Transverse colon (tissue), 4 donors: ENCODE data around the gene PRKACB. TPM values are rescaled to one million over a fixed set of nuclear protein-coding genes. Genes with fewer than 3 reads are reported as not detected.

Experiments
- DNase-seq: peaks from one replicate; pipeline ENCODE4 v3.0.0-alpha.2; 2019
- H3K27ac ChIP-seq, 4 donors: fragments of 200-600 bp; sonication (generic); 2 replicates each; pipeline ENCODE4 v1.5.1; 2016 to 2018; ENCODE audit warnings: inconsistent platforms in 4 of 4
- H3K27me3 ChIP-seq: fragments of 200-600 bp; sonication (generic); 2 replicates; pipeline ENCODE4 v1.5.1; 2017; ENCODE audit warnings: inconsistent platforms
- H3K36me3 ChIP-seq, 4 donors: fragments of 200-600 bp; sonication (generic); 2 replicates each; pipeline ENCODE4 v1.5.1; 2017 to 2019; ENCODE audit warnings: inconsistent platforms in 4 of 4
- H3K4me1 ChIP-seq, 4 donors: fragments of 200-600 bp; sonication (generic); 2 replicates each; pipeline ENCODE4 v1.5.1; 2017 to 2020; ENCODE audit warnings: inconsistent platforms in 4 of 4
- H3K4me3 ChIP-seq, 4 donors: fragments of 200-600 bp; sonication (generic); 1 replicate in 1 of 4; 2 replicates in 3 of 4; pipeline versions ENCODE4 v1.5.1 to v1.6.1; 2017 to 2019; ENCODE audit warnings: inconsistent platforms in 4 of 4
- H3K9me3 ChIP-seq, 2 donors: fragments of 200-600 bp; sonication (generic); 2 replicates each; pipeline ENCODE4 v1.5.1; 2017 to 2019; ENCODE audit warnings: inconsistent platforms in 2 of 2
- CTCF ChIP-seq, 5 experiments: fragments of 200-600 bp in 3 of 5; fragments of 450-650 bp in 2 of 5; sonication (generic) in 3 of 5; IDR thresholded peaks; 1 replicate in 2 of 5; 2 replicates in 3 of 5; pipeline ENCODE4 v1.5.1; 2016 to 2017; ENCODE audit warnings: antibody characterized with exemption in 5 of 5, inconsistent platforms in 3 of 5, mild to moderate bottlenecking in 2 of 5, moderate library complexity in 1 of 5
- EP300 ChIP-seq: sonication (generic); formaldehyde crosslinking; IDR thresholded peaks from one replicate; pipeline ENCODE4 v1.6.1; 2017; ENCODE audit warnings: antibody characterized with exemption, low read depth
- POLR2A ChIP-seq: fragments of 450-650 bp; IDR thresholded peaks from one replicate; pipeline ENCODE4 v1.6.1; 2016; ENCODE audit warnings: antibody characterized with exemption, mild to moderate bottlenecking, moderate library complexity
- POLR2AphosphoS5 ChIP-seq, 3 donors: sonication (generic); formaldehyde crosslinking; IDR thresholded peaks; one replicate each; pipeline ENCODE4 v1.6.1; 2016; ENCODE audit warnings: antibody characterized with exemption in 3 of 3
- WGBS, 2 donors: methylation state at CpG; one replicate each; pipeline ENCODE4 v1.1.5; 2018; ENCODE audit warnings: low coverage in 1 of 2; 5-methylcytosine and 5-hydroxymethylcytosine counted together
- in situ Hi-C, 4 donors: fragments of 200-750 bp; cut with MboI; loops; one replicate each; pipeline versions ENCODE4 v1.15.0 to v1.15.1; 2017; ENCODE audit warnings: low sequenced_read_pairs in 3 of 4, low pct_ligation_motif_present in 1 of 4, low pct_unique_long_range_greater_than_20kb in 1 of 4
- intact Hi-C: fragments of 100-400 bp; cut with DNase I; formaldehyde crosslinking; loops from one replicate; pipeline ENCODE4 v1.15.1; 2023; ENCODE audit warnings: low total_unique reads
- total RNA-seq, 4 donors: library from RNA; depleted of rRNA; stranded (reverse); fragments of >200 nt; gene quantifications; one replicate each; pipeline ENCODE4 v1.1.0, GENCODE V29; 2016

The PRKACB gene
- total RNA-seq, 4 donors from 2014 or later = 34.6 to 115 (median 79.2) TPM

- peaks cover 0 to 24% (median 1%) of the 10 kb centered on the region in 4 donors for H3K36me3 ChIP-seq
- TF ChIP-seq CTCF (IDR thresholded peaks at IDR 0.05) (no peak), EP300 (no peak), POLR2AphosphoS5 (IDR thresholded peaks at IDR 0.05) (no peak), POLR2A (no peak)
- 83 to 94% methylated on average over 7 to 8 of the region's 8 CpGs for WGBS, 2 donors
- no peak for DNase-seq
- no peaks in the 10 kb centered on the region for H3K9me3 ChIP-seq
- H3K4me3 ChIP-seq = no peak overlapping the region
- H3K27me3 ChIP-seq = no peaks in the 10 kb centered on the region
- H3K4me1 ChIP-seq = no peaks in the 10 kb centered on the region
- in situ Hi-C loops = no loop called here
- H3K27ac ChIP-seq = no peak overlapping the region
- intact Hi-C loops = no loop called here
Measured at GRCh38 chr1:84214115-84214956, 70.3 kb downstream of the PRKACB start.

GRCh38 chr1:84217239-84217638, 73.2 kb downstream of the PRKACB start:
- in situ Hi-C loops = no loop called here
- Histone ChIP-seq H3K4me3 (no peak overlapping the region), H3K9me3 (peaks cover 5% of the 10 kb centered on the region in 2 donors), H3K4me1 (no peaks in the 10 kb centered on the region), H3K36me3 (peaks cover 0 to 39% (median 3%) of the 10 kb centered on the region in 4 donors), H3K27me3 (no peaks in the 10 kb centered on the region), H3K27ac (no peak overlapping the region)
- TF ChIP-seq POLR2AphosphoS5 (IDR thresholded peaks at IDR 0.05) = no peak
- no peak for TF ChIP-seq POLR2A
- TF ChIP-seq EP300 = no peak
- no peak for TF ChIP-seq CTCF (IDR thresholded peaks at IDR 0.05)
- intact Hi-C loops = no loop called here
- no peak for DNase-seq

- Histone ChIP-seq H3K27me3 (no peaks in the 10 kb centered on the region), H3K9me3 (peaks cover 5 to 12% of the 10 kb centered on the region in 2 donors), H3K4me3 (no peak overlapping the region), H3K4me1 (no peaks in the 10 kb centered on the region), H3K27ac (no peak overlapping the region), H3K36me3 (peaks cover 0 to 34% (median 6%) of the 10 kb centered on the region in 4 donors)
- TF ChIP-seq POLR2AphosphoS5 (IDR thresholded peaks at IDR 0.05) (no peak), CTCF (IDR thresholded peaks at IDR 0.05) (no peak), POLR2A (no peak), EP300 (no peak)
- in situ Hi-C loops (no loop called here), intact Hi-C loops (loop anchor here (5.0 kb wide), 1 partner anchor 343 kb away; no protein-coding TSS in a partner anchor)
- DNase-seq = no peak
- WGBS, 2 donors = 67% methylated on average over 3 of the region's 3 CpGs; no CpG with 5 or more reads in 1 of the 2 donors
Measured at GRCh38 chr1:84223751-84224432, 79.8 kb downstream of the PRKACB start.

- in situ Hi-C loops = no loop called here
- Histone ChIP-seq H3K9me3 (peaks cover 3 to 7% of the 10 kb centered on the region in 2 donors), H3K27ac (no peak overlapping the region), H3K36me3 (peaks cover 0 to 23% (median 3%) of the 10 kb centered on the region in 4 donors), H3K27me3 (no peaks in the 10 kb centered on the region), H3K4me3 (no peak overlapping the region), H3K4me1 (no peaks in the 10 kb centered on the region)
- 100% methylated on average over 1 of the region's 1 CpG; no CpG with 5 or more reads in 1 of the 2 donors for WGBS, 2 donors
- intact Hi-C loops = loop anchor here (5.0 kb wide), 1 partner anchor 342 kb away; no protein-coding TSS in a partner anchor
- no peak for DNase-seq
- TF ChIP-seq POLR2AphosphoS5 (IDR thresholded peaks at IDR 0.05) (no peak), EP300 (no peak), CTCF (IDR thresholded peaks at IDR 0.05) (no peak)
Measured at GRCh38 chr1:84224905-84225304, 80.8 kb downstream of the PRKACB start.
